ENCODE results near the gene REM2.

The REM2 gene

DNA sequence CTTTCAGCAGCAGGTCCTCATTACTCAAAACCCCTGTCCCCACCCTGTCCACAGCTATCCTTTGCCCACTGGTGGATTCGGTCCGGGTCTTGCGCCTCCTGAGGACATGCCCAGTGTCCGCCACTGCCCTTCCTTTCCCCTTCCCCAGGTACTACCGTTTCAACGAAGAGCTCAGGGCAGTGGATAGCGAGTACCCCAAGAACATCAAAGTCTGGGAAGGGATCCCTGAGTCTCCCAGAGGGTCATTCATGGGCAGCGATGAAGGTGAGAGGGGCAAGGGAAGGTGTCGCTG is 38.0 kb upstream of the REM2 start:
- H3K4me1 ChIP-seq (ENCODE audit: low read length): no peaks in the 10 kb centered on the region
- no peaks in the 10 kb centered on the region for H3K27me3 ChIP-seq (replicated peaks; ENCODE audit: insufficient read depth, low read length)
- no peaks in the 10 kb centered on the region for H3K9me3 ChIP-seq (replicated peaks; ENCODE audit: insufficient read depth, low read length)
- H4K20me1 ChIP-seq (ENCODE audit: insufficient read depth, low read length): no peaks in the 10 kb centered on the region
- no peak overlapping the region for H3K4me2 ChIP-seq (ENCODE audit: low read depth, low read length)
- H3K79me2 ChIP-seq (ENCODE audit: low read length): no peaks in the 10 kb centered on the region
- TF ChIP-seq EZH2 (optimal IDR thresholded peaks at IDR 0.05; ENCODE audit: low read depth, low read length): no peak
- no peak for TF ChIP-seq EZH2phosphoT487 (IDR thresholded peaks at IDR 0.05; ENCODE audit: low read length)
- TF ChIP-seq, protein P1, sequence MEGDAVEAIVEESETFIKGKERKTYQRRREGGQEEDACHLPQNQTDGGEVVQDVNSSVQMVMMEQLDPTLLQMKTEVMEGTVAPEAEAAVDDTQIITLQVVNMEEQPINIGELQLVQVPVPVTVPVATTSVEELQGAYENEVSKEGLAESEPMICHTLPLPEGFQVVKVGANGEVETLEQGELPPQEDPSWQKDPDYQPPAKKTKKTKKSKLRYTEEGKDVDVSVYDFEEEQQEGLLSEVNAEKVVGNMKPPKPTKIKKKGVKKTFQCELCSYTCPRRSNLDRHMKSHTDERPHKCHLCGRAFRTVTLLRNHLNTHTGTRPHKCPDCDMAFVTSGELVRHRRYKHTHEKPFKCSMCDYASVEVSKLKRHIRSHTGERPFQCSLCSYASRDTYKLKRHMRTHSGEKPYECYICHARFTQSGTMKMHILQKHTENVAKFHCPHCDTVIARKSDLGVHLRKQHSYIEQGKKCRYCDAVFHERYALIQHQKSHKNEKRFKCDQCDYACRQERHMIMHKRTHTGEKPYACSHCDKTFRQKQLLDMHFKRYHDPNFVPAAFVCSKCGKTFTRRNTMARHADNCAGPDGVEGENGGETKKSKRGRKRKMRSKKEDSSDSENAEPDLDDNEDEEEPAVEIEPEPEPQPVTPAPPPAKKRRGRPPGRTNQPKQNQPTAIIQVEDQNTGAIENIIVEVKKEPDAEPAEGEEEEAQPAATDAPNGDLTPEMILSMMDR (IDR thresholded peaks at IDR 0.05; ENCODE audit: low read length): no peak
- no peak overlapping the region for H3K4me3 ChIP-seq (ENCODE audit: low read length)
- no peak overlapping the region for H2AFZ ChIP-seq (ENCODE audit: low read length)
- no peak overlapping the region for H3K27ac ChIP-seq (ENCODE audit: low read length)
- no peak overlapping the region for H3K9ac ChIP-seq (ENCODE audit: low read length)
- no peak for DNase-seq
- H3K9me2 ChIP-seq (replicated peaks; ENCODE audit: insufficient read depth, low read length): no peaks in the 10 kb centered on the region
- no peaks in the 10 kb centered on the region for H3K36me3 ChIP-seq (replicated peaks; ENCODE audit: insufficient read depth, low read length)
- H3F3A ChIP-seq (ENCODE audit: insufficient read depth, low read length): no peaks in the 10 kb centered on the region

DNA sequence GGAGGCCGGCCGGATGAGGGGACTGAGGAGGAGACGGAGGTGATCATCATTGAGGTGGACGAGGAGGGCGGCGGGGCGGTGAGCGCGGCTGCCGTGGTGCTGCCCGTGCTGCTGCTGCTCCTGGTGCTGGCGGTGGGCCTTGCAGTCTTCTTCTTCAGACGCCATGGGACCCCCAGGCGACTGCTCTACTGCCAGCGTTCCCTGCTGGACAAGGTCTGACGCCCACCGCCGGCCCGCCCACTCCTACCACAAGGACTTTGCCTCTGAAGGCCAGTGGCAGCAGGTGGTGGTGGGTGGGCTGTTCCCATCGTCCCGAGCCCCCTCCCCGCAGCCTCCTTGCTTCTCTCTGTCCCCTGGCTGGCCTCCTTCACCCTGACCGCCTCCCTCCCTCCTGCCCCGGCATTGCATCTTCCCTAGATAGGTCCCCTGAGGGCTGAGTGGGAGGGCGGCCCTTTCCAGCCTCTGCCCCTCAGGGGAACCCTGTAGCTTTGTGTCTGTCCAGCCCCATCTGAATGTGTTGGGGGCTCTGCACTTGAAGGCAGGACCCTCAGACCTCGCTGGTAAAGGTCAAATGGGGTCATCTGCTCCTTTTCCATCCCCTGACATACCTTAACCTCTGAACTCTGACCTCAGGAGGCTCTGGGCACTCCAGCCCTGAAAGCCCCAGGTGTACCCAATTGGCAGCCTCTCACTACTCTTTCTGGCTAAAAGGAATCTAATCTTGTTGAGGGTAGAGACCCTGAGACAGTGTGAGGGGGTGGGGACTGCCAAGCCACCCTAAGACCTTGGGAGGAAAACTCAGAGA is 37.0 kb upstream of the REM2 start:
- Histone ChIP-seq H3K4me3 (ENCODE audit: low read length) (no peak overlapping the region), H3K4me1 (ENCODE audit: low read length) (no peaks in the 10 kb centered on the region), H3K27ac (ENCODE audit: low read length) (no peak overlapping the region), H2AFZ (ENCODE audit: low read length) (no peak overlapping the region), H3K4me2 (ENCODE audit: low read depth, low read length) (no peak overlapping the region), H4K20me1 (ENCODE audit: insufficient read depth, low read length) (no peaks in the 10 kb centered on the region), H3K9me3 (replicated peaks; ENCODE audit: insufficient read depth, low read length) (no peaks in the 10 kb centered on the region), H3K9ac (ENCODE audit: low read length) (no peak overlapping the region), H3K79me2 (ENCODE audit: low read length) (no peaks in the 10 kb centered on the region), H3F3A (ENCODE audit: insufficient read depth, low read length) (no peaks in the 10 kb centered on the region), H3K36me3 (replicated peaks; ENCODE audit: insufficient read depth, low read length) (no peaks in the 10 kb centered on the region), H3K27me3 (replicated peaks; ENCODE audit: insufficient read depth, low read length) (no peaks in the 10 kb centered on the region), H3K9me2 (replicated peaks; ENCODE audit: insufficient read depth, low read length) (no peaks in the 10 kb centered on the region)
- TF ChIP-seq EZH2 (optimal IDR thresholded peaks at IDR 0.05; ENCODE audit: low read depth, low read length) (no peak), EZH2phosphoT487 (IDR thresholded peaks at IDR 0.05; ENCODE audit: low read length) (no peak)
- TF ChIP-seq, protein P1 (IDR thresholded peaks at IDR 0.05; ENCODE audit: low read length): no peak
- no peak for DNase-seq

DNA sequence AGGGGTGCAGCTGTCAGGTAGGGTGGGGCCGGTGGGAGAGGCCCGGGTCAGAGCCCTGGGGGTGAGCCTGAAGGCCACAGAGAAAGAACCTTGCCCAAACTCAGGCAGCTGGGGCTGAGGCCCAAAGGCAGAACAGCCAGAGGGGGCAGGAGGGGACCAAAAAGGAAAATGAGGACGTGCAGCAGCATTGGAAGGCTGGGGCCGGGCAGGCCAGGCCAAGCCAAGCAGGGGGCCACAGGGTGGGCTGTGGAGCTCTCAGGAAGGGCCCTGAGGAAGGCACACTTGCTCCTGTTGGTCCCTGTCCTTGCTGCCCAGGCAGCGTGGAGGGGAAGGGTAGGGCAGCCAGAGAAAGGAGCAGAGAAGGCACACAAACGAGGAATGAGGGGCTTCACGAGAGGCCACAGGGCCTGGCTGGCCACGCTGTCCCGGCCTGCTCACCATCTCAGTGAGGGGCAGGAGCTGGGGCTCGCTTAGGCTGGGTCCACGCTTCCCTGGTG is 36.2 kb upstream of the REM2 start:
- H3K27ac ChIP-seq (ENCODE audit: low read length): no peak overlapping the region
- H3K9ac ChIP-seq (ENCODE audit: low read length): no peak overlapping the region
- no peaks in the 10 kb centered on the region for H3K36me3 ChIP-seq (replicated peaks; ENCODE audit: insufficient read depth, low read length)
- no peak for DNase-seq
- H3K4me2 ChIP-seq (ENCODE audit: low read depth, low read length): no peak overlapping the region
- H3K9me2 ChIP-seq (replicated peaks; ENCODE audit: insufficient read depth, low read length): no peaks in the 10 kb centered on the region
- no peaks in the 10 kb centered on the region for H3K4me1 ChIP-seq (ENCODE audit: low read length)
- no peak for TF ChIP-seq EZH2 (optimal IDR thresholded peaks at IDR 0.05; ENCODE audit: low read depth, low read length)
- TF ChIP-seq EZH2phosphoT487 (IDR thresholded peaks at IDR 0.05; ENCODE audit: low read length): no peak
- TF ChIP-seq, protein P1 (IDR thresholded peaks at IDR 0.05; ENCODE audit: low read length): no peak
- no peaks in the 10 kb centered on the region for H4K20me1 ChIP-seq (ENCODE audit: insufficient read depth, low read length)
- H3F3A ChIP-seq (ENCODE audit: insufficient read depth, low read length): no peaks in the 10 kb centered on the region
- H3K79me2 ChIP-seq (ENCODE audit: low read length): no peaks in the 10 kb centered on the region
- H3K27me3 ChIP-seq (replicated peaks; ENCODE audit: insufficient read depth, low read length): no peaks in the 10 kb centered on the region
- H3K4me3 ChIP-seq (ENCODE audit: low read length): no peak overlapping the region
- no peaks in the 10 kb centered on the region for H3K9me3 ChIP-seq (replicated peaks; ENCODE audit: insufficient read depth, low read length)
- H2AFZ ChIP-seq (ENCODE audit: low read length): no peak overlapping the region
